Vagina (tissue), 2 donors: ENCODE measurements around the gene TMBIM1. TPM values are rescaled to one million over a fixed set of nuclear protein-coding genes. Genes with fewer than 3 reads are reported as not detected.

Experiments used
- DNase-seq, 2 donors: peaks; one replicate each; pipeline ENCODE4 v3.0.0-alpha.2; 2017; ENCODE audit errors: extremely low spot score in 2 of 2
- H3K27ac ChIP-seq: fragments of 200-600 bp; sonication (generic); one replicate; pipeline ENCODE4 v1.5.1; 2019
- H3K27me3 ChIP-seq: fragments of 200-600 bp; sonication (generic); one replicate; pipeline ENCODE4 v1.5.1; 2019
- H3K36me3 ChIP-seq, 2 donors: fragments of 200-600 bp; sonication (generic); one replicate each; pipeline ENCODE4 v1.5.1; 2017 to 2019
- H3K4me1 ChIP-seq: fragments of 200-600 bp; sonication (generic); one replicate; pipeline ENCODE4 v1.5.1; 2019
- H3K4me3 ChIP-seq, 2 donors: fragments of 200-600 bp; sonication (generic); 1 replicate in 1 of 2; 2 replicates in 1 of 2; pipeline ENCODE4 v1.5.1; 2016 to 2019
- H3K9me3 ChIP-seq: fragments of 200-600 bp; sonication (generic); one replicate; pipeline ENCODE4 v1.5.1; 2019
- POLR2A ChIP-seq, 2 donors: fragments of 450-650 bp; IDR thresholded peaks; one replicate each; pipeline ENCODE4 v1.6.1; 2017; ENCODE audit warnings: antibody characterized with exemption in 2 of 2, mild to moderate bottlenecking in 2 of 2, moderate library complexity in 2 of 2
- POLR2AphosphoS5 ChIP-seq, 2 donors: sonication (generic); formaldehyde crosslinking; IDR thresholded peaks; one replicate each; pipeline ENCODE4 v1.9.0; 2017; ENCODE audit warnings: antibody characterized with exemption in 2 of 2, mild to moderate bottlenecking in 2 of 2, low read depth in 1 of 2; ENCODE audit not compliant: insufficient read depth in 1 of 2
- intact Hi-C: fragments of 100-400 bp; cut with DNase I; formaldehyde crosslinking; loops from one replicate; pipeline ENCODE4 v1.15.1; 2023
- total RNA-seq: library from RNA; depleted of rRNA; stranded (reverse); fragments of >200 nt; gene quantifications from one replicate; pipeline ENCODE4 v1.2.3, GENCODE V29; 2016
- TF ChIP-seq, protein P1 (sequence below), 3 experiments: fragments of 450-650 bp in 2 of 3; fragments of 200-600 bp in 1 of 3; sonication (generic) in 1 of 3; IDR thresholded peaks; one replicate each; pipeline ENCODE4 v1.5.1; 2017 to 2019; ENCODE audit warnings: antibody characterized with exemption in 3 of 3, mild to moderate bottlenecking in 2 of 3, moderate library complexity in 2 of 3

TMBIM1 gene
- total RNA-seq, 1 donor from 2014 or later: 232 TPM

- intact Hi-C loops: no loop called here
- Histone ChIP-seq H3K27me3 (no peaks in the 10 kb centered on the region), H3K36me3 (peaks cover 0 to 92% of the 10 kb centered on the region in 2 donors), H3K9me3 (no peaks in the 10 kb centered on the region), H3K4me3 (no peak overlapping the region), H3K27ac (no peak overlapping the region), H3K4me1 (peaks cover 14% of the 10 kb centered on the region)
- TF ChIP-seq POLR2AphosphoS5 (IDR thresholded peaks at IDR 0.05; ENCODE audit: insufficient read depth in 1 of 2, low read depth in 1 of 2) (no peak), POLR2A (IDR thresholded peaks at IDR 0.05) (no peak)
- TF ChIP-seq, protein P1, sequence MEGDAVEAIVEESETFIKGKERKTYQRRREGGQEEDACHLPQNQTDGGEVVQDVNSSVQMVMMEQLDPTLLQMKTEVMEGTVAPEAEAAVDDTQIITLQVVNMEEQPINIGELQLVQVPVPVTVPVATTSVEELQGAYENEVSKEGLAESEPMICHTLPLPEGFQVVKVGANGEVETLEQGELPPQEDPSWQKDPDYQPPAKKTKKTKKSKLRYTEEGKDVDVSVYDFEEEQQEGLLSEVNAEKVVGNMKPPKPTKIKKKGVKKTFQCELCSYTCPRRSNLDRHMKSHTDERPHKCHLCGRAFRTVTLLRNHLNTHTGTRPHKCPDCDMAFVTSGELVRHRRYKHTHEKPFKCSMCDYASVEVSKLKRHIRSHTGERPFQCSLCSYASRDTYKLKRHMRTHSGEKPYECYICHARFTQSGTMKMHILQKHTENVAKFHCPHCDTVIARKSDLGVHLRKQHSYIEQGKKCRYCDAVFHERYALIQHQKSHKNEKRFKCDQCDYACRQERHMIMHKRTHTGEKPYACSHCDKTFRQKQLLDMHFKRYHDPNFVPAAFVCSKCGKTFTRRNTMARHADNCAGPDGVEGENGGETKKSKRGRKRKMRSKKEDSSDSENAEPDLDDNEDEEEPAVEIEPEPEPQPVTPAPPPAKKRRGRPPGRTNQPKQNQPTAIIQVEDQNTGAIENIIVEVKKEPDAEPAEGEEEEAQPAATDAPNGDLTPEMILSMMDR (IDR thresholded peaks at IDR 0.05): no peak
- DNase-seq: no peak
These were observed 57.3 kb downstream of the TMBIM1 start for GRCh38 chr2:218235017-218235416.

DNA sequence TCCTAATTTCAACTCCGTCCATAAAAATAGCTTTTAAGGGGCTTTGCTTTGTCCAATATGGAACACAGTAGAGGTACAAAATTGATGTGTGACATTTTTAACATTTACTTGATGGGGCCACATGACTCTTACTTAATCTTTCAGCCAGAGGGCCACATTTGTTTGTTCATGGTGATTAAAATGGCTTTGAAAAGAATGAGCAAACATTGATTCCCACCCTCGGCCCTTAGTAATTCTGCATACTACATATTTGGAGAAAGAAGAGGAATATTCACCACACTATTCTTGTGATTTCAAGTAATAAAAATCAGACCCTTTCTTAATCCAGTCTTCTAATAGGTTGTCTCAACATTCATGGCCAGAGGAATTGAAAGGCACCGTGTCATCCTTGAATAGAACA lies 57.8 kb downstream of the TMBIM1 start:
- H3K27ac ChIP-seq: no peak overlapping the region
- no peak overlapping the region for H3K4me3 ChIP-seq
- no peak for DNase-seq
- intact Hi-C loops: no loop called here
- no peak for TF ChIP-seq POLR2A (IDR thresholded peaks at IDR 0.05)
- no peak for TF ChIP-seq POLR2AphosphoS5 (IDR thresholded peaks at IDR 0.05; ENCODE audit: insufficient read depth in 1 of 2, low read depth in 1 of 2)
- TF ChIP-seq, protein P1 (IDR thresholded peaks at IDR 0.05): no peak
- no peaks in the 10 kb centered on the region for H3K27me3 ChIP-seq
- H3K9me3 ChIP-seq: no peaks in the 10 kb centered on the region
- peaks cover 0 to 92% of the 10 kb centered on the region in 2 donors for H3K36me3 ChIP-seq
- peaks cover 19% of the 10 kb centered on the region for H3K4me1 ChIP-seq

- Histone ChIP-seq H3K4me3 (no peak overlapping the region), H3K36me3 (peaks cover 0 to 92% of the 10 kb centered on the region in 2 donors), H3K4me1 (peaks cover 29% of the 10 kb centered on the region), H3K27ac (no peak overlapping the region), H3K9me3 (no peaks in the 10 kb centered on the region), H3K27me3 (no peaks in the 10 kb centered on the region)
- intact Hi-C loops: no loop called here
- DNase-seq: no peak
- TF ChIP-seq, protein P1 (IDR thresholded peaks at IDR 0.05): no peak
- TF ChIP-seq POLR2AphosphoS5 (IDR thresholded peaks at IDR 0.05; ENCODE audit: insufficient read depth in 1 of 2, low read depth in 1 of 2) (no peak), POLR2A (IDR thresholded peaks at IDR 0.05) (no peak)
These were observed 58.8 kb downstream of the TMBIM1 start for GRCh38 chr2:218233543-218233942.

DNA sequence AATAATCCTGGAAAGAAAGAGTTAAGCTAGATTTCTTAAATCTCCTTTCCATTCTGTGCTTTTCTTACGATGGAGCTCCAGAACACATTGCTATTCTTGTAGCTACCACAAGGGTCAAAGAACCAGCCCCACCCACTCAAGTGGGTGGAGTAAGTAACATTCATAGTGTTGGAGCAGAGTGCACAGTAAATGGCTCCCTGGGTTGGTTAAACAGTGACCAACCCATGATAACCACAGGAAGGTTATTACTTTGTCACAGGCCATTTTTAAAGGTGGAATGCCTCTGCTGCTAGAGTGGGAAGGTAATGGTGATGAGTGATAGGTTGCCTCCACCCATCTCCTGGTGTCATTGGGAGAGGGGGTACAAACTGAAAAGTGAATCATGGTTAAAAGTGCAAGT lies 61.4 kb downstream of the TMBIM1 start:
- Histone ChIP-seq H3K36me3 (peaks cover 0 to 92% of the 10 kb centered on the region in 2 donors), H3K4me3 (no peak overlapping the region), H3K27me3 (no peaks in the 10 kb centered on the region), H3K4me1 (peaks cover 35% of the 10 kb centered on the region), H3K9me3 (no peaks in the 10 kb centered on the region), H3K27ac (no peak overlapping the region)
- TF ChIP-seq, protein P1 (IDR thresholded peaks at IDR 0.05): no peak
- TF ChIP-seq POLR2A (IDR thresholded peaks at IDR 0.05): no peak
- no peak for TF ChIP-seq POLR2AphosphoS5 (IDR thresholded peaks at IDR 0.05; ENCODE audit: insufficient read depth in 1 of 2, low read depth in 1 of 2)
- no peak for DNase-seq
- intact Hi-C loops: no loop called here

DNA sequence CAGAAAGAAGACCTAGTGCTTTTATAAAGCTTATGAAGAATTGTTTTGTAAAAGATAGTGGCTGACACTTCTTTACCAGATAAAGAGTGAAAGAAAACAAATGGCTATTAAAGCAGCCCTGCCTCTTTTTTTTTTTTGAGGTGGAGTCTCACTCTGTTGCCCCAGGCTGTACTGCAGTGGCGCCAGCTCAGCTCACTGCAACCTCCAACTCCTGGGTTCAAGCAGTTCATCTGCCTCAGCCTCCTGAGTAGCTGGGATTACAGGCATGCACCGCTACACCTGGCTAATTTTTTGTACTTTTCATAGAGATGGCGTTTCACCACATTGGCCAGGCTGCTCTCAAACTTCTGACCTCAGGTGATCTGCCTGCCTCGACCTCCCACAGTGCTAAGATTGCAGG lies 62.5 kb downstream of the TMBIM1 start:
- Histone ChIP-seq H3K27me3 (no peaks in the 10 kb centered on the region), H3K9me3 (no peaks in the 10 kb centered on the region), H3K4me1 (peaks cover 37% of the 10 kb centered on the region), H3K4me3 (no peak overlapping the region), H3K27ac (peak overlapping the region; percentile 47), H3K36me3 (peaks cover 0 to 84% of the 10 kb centered on the region in 2 donors)
- intact Hi-C loops: no loop called here
- TF ChIP-seq, protein P1 (IDR thresholded peaks at IDR 0.05): no peak
- TF ChIP-seq POLR2AphosphoS5 (IDR thresholded peaks at IDR 0.05; ENCODE audit: insufficient read depth in 1 of 2, low read depth in 1 of 2) (no peak), POLR2A (IDR thresholded peaks at IDR 0.05) (no peak)
- DNase-seq: no peak
